ENCODE results near the gene NHS.

Gene NHS

GRCh38 chrX:17546356-17546755 lies 171.4 kb downstream of the NHS start:
- Histone ChIP-seq H3K4me2 (peak overlapping the region; percentile 57), H3K9me3 (no peaks in the 10 kb centered on the region), H3K4me3 (no peak overlapping the region), H3K27me3 (peaks cover 100% of the 10 kb centered on the region), H3K27ac (no peak overlapping the region), H4K20me1 (peaks cover 13% of the 10 kb centered on the region; the same call in 1 of the 2 replicates), H3K4me1 (peaks cover 43% of the 10 kb centered on the region), H3K36me3 (no peaks in the 10 kb centered on the region), H3K9ac (no peak overlapping the region)
- no peak for TF ChIP-seq Cebpa-rat (IDR thresholded peaks at IDR 0.05)

GRCh38 chrX:17547658-17548057 lies 172.7 kb downstream of the NHS start:
- H3K4me3 ChIP-seq: no peak overlapping the region
- peaks cover 20% of the 10 kb centered on the region; the same call in 1 of the 2 replicates for H4K20me1 ChIP-seq
- no peak for TF ChIP-seq Cebpa-rat (IDR thresholded peaks at IDR 0.05)
- no peaks in the 10 kb centered on the region for H3K36me3 ChIP-seq
- peaks cover 100% of the 10 kb centered on the region for H3K27me3 ChIP-seq
- H3K4me2 ChIP-seq: peak overlapping the region; percentile 57; the same call in 1 of the 2 replicates
- H3K27ac ChIP-seq: no peak overlapping the region
- H3K9me3 ChIP-seq: no peaks in the 10 kb centered on the region
- H3K9ac ChIP-seq: no peak overlapping the region
- H3K4me1 ChIP-seq: peaks cover 43% of the 10 kb centered on the region

- peaks cover 43% of the 10 kb centered on the region for H3K4me1 ChIP-seq
- H3K36me3 ChIP-seq: no peaks in the 10 kb centered on the region
- TF ChIP-seq Cebpa-rat (IDR thresholded peaks at IDR 0.05): no peak
- no peak overlapping the region for H3K9ac ChIP-seq
- H3K4me3 ChIP-seq: no peak overlapping the region
- no peak overlapping the region for H3K27ac ChIP-seq
- peaks cover 24% of the 10 kb centered on the region; the same call in 1 of the 2 replicates for H4K20me1 ChIP-seq
- peak overlapping the region; percentile 57 for H3K4me2 ChIP-seq
- peaks cover 100% of the 10 kb centered on the region for H3K27me3 ChIP-seq
- no peaks in the 10 kb centered on the region for H3K9me3 ChIP-seq
Observed at GRCh38 chrX:17549107-17549651, 174.2 kb downstream of the NHS start.

- Histone ChIP-seq H3K9ac (no peak overlapping the region), H3K4me2 (no peak overlapping the region), H3K4me1 (peaks cover 43% of the 10 kb centered on the region), H3K27ac (no peak overlapping the region), H3K27me3 (peaks cover 100% of the 10 kb centered on the region), H3K9me3 (no peaks in the 10 kb centered on the region), H3K4me3 (no peak overlapping the region), H4K20me1 (peaks cover 24% of the 10 kb centered on the region; the same call in 1 of the 2 replicates), H3K36me3 (no peaks in the 10 kb centered on the region)
- TF ChIP-seq Cebpa-rat (IDR thresholded peaks at IDR 0.05): no peak
Observed at GRCh38 chrX:17550011-17550410, 175.0 kb downstream of the NHS start.

GRCh38 chrX:17552044-17552650 lies 177.1 kb downstream of the NHS start:
- Histone ChIP-seq H3K4me2 (no peak overlapping the region), H3K4me1 (peaks cover 28% of the 10 kb centered on the region), H3K9ac (no peak overlapping the region), H3K36me3 (no peaks in the 10 kb centered on the region), H3K4me3 (no peak overlapping the region), H3K27ac (no peak overlapping the region), H4K20me1 (peaks cover 24% of the 10 kb centered on the region; the same call in 1 of the 2 replicates), H3K9me3 (no peaks in the 10 kb centered on the region), H3K27me3 (peaks cover 97% of the 10 kb centered on the region)
- TF ChIP-seq Cebpa-rat (IDR thresholded peaks at IDR 0.05): no peak

- no peak for TF ChIP-seq Cebpa-rat (IDR thresholded peaks at IDR 0.05)
- peaks cover 24% of the 10 kb centered on the region; the same call in 1 of the 2 replicates for H4K20me1 ChIP-seq
- no peak overlapping the region for H3K27ac ChIP-seq
- H3K27me3 ChIP-seq: peaks cover 97% of the 10 kb centered on the region
- no peak overlapping the region for H3K4me2 ChIP-seq
- no peaks in the 10 kb centered on the region for H3K36me3 ChIP-seq
- H3K9ac ChIP-seq: no peak overlapping the region
- no peak overlapping the region for H3K4me3 ChIP-seq
- no peaks in the 10 kb centered on the region for H3K9me3 ChIP-seq
- H3K4me1 ChIP-seq: peaks cover 15% of the 10 kb centered on the region
Observed at GRCh38 chrX:17553469-17553868, 178.5 kb downstream of the NHS start.

GRCh38 chrX:17553961-17554482 lies 179.0 kb downstream of the NHS start:
- no peak overlapping the region for H3K27ac ChIP-seq

GRCh38 chrX:17554914-17555313 lies 179.9 kb downstream of the NHS start:
- Histone ChIP-seq H3K4me3 (no peak overlapping the region), H4K20me1 (peaks cover 21% of the 10 kb centered on the region; the same call in 1 of the 2 replicates), H3K9me3 (no peaks in the 10 kb centered on the region), H3K36me3 (no peaks in the 10 kb centered on the region), H3K4me1 (peaks cover under 1% of the 10 kb centered on the region; the same call in 1 of the 2 replicates), H3K9ac (no peak overlapping the region), H3K4me2 (no peak overlapping the region), H3K27me3 (peaks cover 97% of the 10 kb centered on the region), H3K27ac (no peak overlapping the region)
- TF ChIP-seq Cebpa-rat (IDR thresholded peaks at IDR 0.05): no peak

More at GRCh38 chrX:17553961-17554482, 179.0 kb downstream of the NHS start:
- TF ChIP-seq Cebpa-rat (IDR thresholded peaks at IDR 0.05): no peak
- no peaks in the 10 kb centered on the region for H3K36me3 ChIP-seq
- H3K4me3 ChIP-seq: no peak overlapping the region
- H3K4me2 ChIP-seq: no peak overlapping the region
- peaks cover 24% of the 10 kb centered on the region; the same call in 1 of the 2 replicates for H4K20me1 ChIP-seq
- no peak overlapping the region for H3K9ac ChIP-seq
- peaks cover 10% of the 10 kb centered on the region for H3K4me1 ChIP-seq
- no peaks in the 10 kb centered on the region for H3K9me3 ChIP-seq
- peaks cover 97% of the 10 kb centered on the region for H3K27me3 ChIP-seq

- Histone ChIP-seq H3K27ac (no peak overlapping the region), H3K4me3 (no peak overlapping the region), H3K27me3 (peaks cover 97% of the 10 kb centered on the region), H3K9me3 (no peaks in the 10 kb centered on the region), H4K20me1 (peaks cover 14% of the 10 kb centered on the region; the same call in 1 of the 2 replicates), H3K9ac (no peak overlapping the region), H3K4me1 (no peaks in the 10 kb centered on the region), H3K36me3 (no peaks in the 10 kb centered on the region), H3K4me2 (no peak overlapping the region)
- no peak for TF ChIP-seq Cebpa-rat (IDR thresholded peaks at IDR 0.05)
Observed at GRCh38 chrX:17555846-17556245, 180.8 kb downstream of the NHS start.

- Histone ChIP-seq H4K20me1 (peaks cover 6% of the 10 kb centered on the region; the same call in 1 of the 2 replicates), H3K4me2 (no peak overlapping the region), H3K36me3 (no peaks in the 10 kb centered on the region), H3K4me1 (no peaks in the 10 kb centered on the region), H3K9me3 (no peaks in the 10 kb centered on the region), H3K27ac (no peak overlapping the region), H3K9ac (no peak overlapping the region), H3K27me3 (peaks cover 92% of the 10 kb centered on the region), H3K4me3 (no peak overlapping the region)
- TF ChIP-seq Cebpa-rat (IDR thresholded peaks at IDR 0.05): no peak
Observed at GRCh38 chrX:17559728-17560379, 184.9 kb downstream of the NHS start.
